Neuron (in vitro differentiated cells): ENCODE results near the gene HSPBAP1.

ENCODE experiments used
- H2AFZ ChIP-seq: one replicate; pipeline ENCODE4 v1.6.1; 2013; ENCODE audit warnings: low read depth, mild to moderate bottlenecking, inconsistent platforms, low read length, moderate library complexity
- H3K27me3 ChIP-seq: one replicate; pipeline ENCODE4 v1.6.1; 2013; ENCODE audit warnings: low read length; ENCODE audit not compliant: insufficient read depth
- H3K36me3 ChIP-seq: one replicate; pipeline ENCODE4 v1.6.1; 2013; ENCODE audit warnings: low read length; ENCODE audit not compliant: insufficient read depth
- H3K4me1 ChIP-seq: one replicate; pipeline ENCODE4 v1.6.1; 2013; ENCODE audit warnings: low read length; ENCODE audit not compliant: insufficient read depth
- H3K4me3 ChIP-seq: 2 replicates; pipeline ENCODE4 v1.5.1; 2013; ENCODE audit warnings: mild to moderate bottlenecking, low read length, moderate library complexity
- H3K9me3 ChIP-seq: one replicate; pipeline ENCODE4 v1.6.1; 2013; ENCODE audit warnings: low read length

HSPBAP1 gene, protein sequence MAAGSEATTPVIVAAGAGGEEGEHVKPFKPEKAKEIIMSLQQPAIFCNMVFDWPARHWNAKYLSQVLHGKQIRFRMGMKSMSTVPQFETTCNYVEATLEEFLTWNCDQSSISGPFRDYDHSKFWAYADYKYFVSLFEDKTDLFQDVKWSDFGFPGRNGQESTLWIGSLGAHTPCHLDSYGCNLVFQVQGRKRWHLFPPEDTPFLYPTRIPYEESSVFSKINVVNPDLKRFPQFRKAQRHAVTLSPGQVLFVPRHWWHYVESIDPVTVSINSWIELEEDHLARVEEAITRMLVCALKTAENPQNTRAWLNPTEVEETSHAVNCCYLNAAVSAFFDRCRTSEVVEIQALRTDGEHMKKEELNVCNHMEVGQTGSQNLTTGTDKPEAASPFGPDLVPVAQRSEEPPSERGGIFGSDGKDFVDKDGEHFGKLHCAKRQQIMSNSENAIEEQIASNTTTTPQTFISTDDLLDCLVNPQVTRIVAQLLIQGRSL

GRCh38 chr3:122793568-122794416, at the start of gene HSPBAP1:
TSS of gene HSPBAP1 (minus strand) at chr3:122793831. CDS start at chr3:122793680, 151 bp downstream.
- Histone ChIP-seq H3K9me3 (no peaks in the 10 kb centered on the region), H3K4me1 (peaks cover 19% of the 10 kb centered on the region), H2AFZ (peak within 1 kb of the TSS; percentile 33), H3K36me3 (no peaks in the 10 kb centered on the region), H3K27me3 (no peaks in the 10 kb centered on the region), H3K4me3 (peak within 1 kb of the TSS; percentile 51)

DNA sequence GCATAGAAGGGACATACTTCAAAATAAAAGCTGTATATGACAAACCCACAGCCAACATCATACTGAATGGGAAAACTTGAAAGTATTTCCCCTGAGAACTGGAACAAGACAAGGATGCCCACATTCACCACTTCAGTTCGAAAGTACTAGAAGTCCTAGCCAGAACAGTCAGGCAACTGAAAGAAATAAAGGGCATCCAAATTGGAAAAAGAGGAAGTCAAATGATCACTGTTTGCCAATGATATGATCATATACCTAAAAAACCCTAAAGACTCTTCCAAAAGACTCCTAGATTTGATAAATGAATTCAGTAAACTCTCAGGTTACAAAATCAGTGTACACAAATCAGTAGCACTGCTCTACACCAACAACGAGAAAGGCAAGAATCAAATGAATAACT, 42.0 kb upstream of the HSPBAP1 start:
- Histone ChIP-seq H3K9me3 (peaks cover 4% of the 10 kb centered on the region), H2AFZ (no peak overlapping the region), H3K4me1 (no peaks in the 10 kb centered on the region), H3K36me3 (peaks cover 18% of the 10 kb centered on the region), H3K27me3 (no peaks in the 10 kb centered on the region), H3K4me3 (no peak overlapping the region)

DNA sequence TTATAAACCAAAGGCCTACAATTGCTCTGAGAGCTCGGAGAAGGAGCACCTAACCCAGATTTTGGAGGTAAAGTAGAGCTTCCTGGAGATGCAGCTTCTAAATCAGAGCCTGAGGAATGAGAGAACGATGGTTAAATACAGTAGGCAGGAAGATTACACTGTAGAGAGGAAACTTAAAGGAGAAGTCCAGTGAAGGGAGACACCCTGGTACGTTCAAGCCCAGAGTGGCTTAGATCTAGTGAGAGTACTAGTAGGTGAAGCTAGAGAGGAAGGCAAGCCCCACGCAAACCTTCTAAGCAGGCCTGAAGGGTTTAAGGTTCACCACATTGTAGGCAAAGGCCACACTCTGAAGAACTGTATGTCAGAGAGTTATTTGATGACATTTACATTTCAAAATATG, 34.6 kb upstream of the HSPBAP1 start:
- no peak overlapping the region for H2AFZ ChIP-seq
- no peaks in the 10 kb centered on the region for H3K4me1 ChIP-seq
- no peak overlapping the region for H3K4me3 ChIP-seq
- peaks cover 22% of the 10 kb centered on the region for H3K36me3 ChIP-seq
- H3K27me3 ChIP-seq, result no peaks in the 10 kb centered on the region
- peaks cover 4% of the 10 kb centered on the region for H3K9me3 ChIP-seq

DNA sequence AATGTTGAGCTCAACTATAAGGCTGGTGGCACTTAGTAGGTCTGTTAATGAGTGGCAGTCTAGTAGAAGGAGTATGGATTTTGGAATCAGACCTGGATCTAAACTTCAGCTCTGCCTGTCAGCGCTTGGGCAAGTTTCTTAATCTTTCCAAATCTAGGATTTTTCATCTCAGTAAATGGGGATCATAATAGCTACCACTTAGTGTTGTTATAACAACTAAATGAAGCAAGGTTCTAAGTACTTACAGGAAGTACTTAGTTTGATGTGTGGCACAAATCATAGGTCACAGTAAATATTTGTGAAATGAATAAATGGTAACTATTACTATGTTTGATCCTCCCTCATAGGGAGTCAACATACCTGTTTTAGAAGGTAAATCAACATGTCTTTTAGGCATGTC, 32.6 kb upstream of the HSPBAP1 start:
- Histone ChIP-seq H3K4me1 (no peaks in the 10 kb centered on the region), H3K36me3 (peaks cover 16% of the 10 kb centered on the region), H2AFZ (no peak overlapping the region), H3K9me3 (peaks cover 4% of the 10 kb centered on the region), H3K4me3 (no peak overlapping the region), H3K27me3 (no peaks in the 10 kb centered on the region)

DNA sequence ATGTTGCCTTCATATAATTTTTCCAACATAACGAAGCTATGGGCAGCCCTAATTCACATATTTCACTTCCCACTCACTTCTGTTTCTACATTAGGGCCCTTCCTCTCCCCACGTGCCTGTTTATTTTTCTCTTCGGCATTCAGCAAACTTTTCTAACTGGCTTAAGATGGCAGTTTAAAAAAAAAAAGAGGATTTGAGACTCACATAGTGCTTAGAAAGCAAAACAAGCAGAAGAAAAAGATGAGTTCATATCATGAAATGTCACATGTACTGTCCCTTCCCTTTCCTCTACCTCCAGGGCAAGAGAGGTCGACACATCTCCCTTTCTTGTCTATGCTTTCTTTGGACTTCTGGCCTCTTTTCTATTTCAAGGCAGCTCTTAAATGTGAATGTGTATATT, 31.8 kb upstream of the HSPBAP1 start:
- no peak overlapping the region for H3K4me3 ChIP-seq
- H3K4me1 ChIP-seq, result no peaks in the 10 kb centered on the region
- H3K27me3 ChIP-seq, result no peaks in the 10 kb centered on the region
- peaks cover 4% of the 10 kb centered on the region for H3K9me3 ChIP-seq
- peaks cover 16% of the 10 kb centered on the region for H3K36me3 ChIP-seq
- H2AFZ ChIP-seq, result no peak overlapping the region

- Histone ChIP-seq H3K4me1 (no peaks in the 10 kb centered on the region), H3K36me3 (peaks cover 16% of the 10 kb centered on the region), H3K27me3 (no peaks in the 10 kb centered on the region), H2AFZ (no peak overlapping the region), H3K4me3 (no peak overlapping the region), H3K9me3 (peaks cover 4% of the 10 kb centered on the region)
Observed at GRCh38 chr3:122824465-122825381, 31.1 kb upstream of the HSPBAP1 start.

DNA sequence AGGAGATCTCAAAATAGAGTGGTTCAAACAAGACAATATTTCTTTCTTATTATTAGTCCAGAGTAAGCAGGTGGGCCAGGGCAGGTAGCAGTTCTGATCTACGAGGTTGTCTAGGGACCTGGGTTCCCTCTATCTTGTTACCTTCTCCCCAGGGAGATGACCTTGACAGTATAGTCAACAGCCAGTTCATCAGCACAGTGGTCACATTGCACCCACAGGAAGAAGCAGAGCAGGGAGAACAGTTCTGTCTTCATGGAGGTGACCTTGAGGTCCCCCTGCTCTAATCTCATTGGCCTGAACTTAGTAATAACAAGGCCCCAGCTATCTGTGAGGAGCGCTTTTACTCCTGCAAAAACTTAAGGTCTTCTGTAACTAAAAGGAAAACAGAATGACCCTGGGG, 23.0 kb upstream of the HSPBAP1 start:
- Histone ChIP-seq H3K36me3 (peaks cover 10% of the 10 kb centered on the region), H3K27me3 (no peaks in the 10 kb centered on the region), H3K4me1 (no peaks in the 10 kb centered on the region), H3K9me3 (no peaks in the 10 kb centered on the region), H3K4me3 (no peak overlapping the region), H2AFZ (no peak overlapping the region)

DNA sequence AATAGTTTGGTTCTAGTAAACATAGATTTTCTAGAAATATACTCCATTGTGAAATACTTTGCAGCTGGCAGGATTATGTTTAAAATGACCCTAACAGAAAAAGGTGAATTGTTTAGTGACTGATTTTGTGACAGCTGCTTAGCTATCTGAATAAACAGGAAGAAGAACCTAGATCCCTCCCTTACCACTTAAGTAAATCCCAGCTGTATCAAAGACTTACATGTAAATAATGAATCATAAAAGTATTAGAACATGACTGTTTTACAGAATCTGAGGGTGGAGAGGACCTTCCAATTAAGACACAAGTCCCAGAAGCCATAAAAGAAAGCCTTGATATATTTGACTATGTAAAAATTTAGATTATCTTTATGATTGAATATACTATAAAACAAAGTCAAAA, 17.1 kb upstream of the HSPBAP1 start:
- Histone ChIP-seq H3K9me3 (no peaks in the 10 kb centered on the region), H3K4me3 (no peak overlapping the region), H3K36me3 (peaks cover 14% of the 10 kb centered on the region), H2AFZ (no peak overlapping the region), H3K27me3 (no peaks in the 10 kb centered on the region), H3K4me1 (no peaks in the 10 kb centered on the region)

DNA sequence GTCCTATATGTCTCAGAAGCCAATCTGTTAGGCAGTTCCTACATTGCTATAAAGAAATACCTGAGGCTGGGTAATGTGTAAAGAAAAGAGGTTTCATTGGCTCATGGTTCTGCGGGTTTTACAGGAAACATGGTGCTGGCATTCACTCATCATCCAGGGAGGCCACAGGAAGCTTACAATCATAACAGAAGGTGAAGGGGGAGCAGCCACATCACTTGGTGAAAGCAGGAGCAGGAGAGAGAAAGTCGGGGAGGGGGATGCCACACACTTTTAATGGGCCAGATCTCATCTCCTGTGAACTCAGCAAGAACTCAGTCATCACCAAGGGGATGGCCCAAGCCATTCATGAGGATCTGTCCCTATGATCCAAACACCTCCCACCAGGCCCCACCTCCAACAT, 10.3 kb upstream of the HSPBAP1 start:
- Histone ChIP-seq H3K4me3 (no peak overlapping the region), H2AFZ (no peak overlapping the region), H3K9me3 (no peaks in the 10 kb centered on the region), H3K4me1 (no peaks in the 10 kb centered on the region), H3K27me3 (no peaks in the 10 kb centered on the region), H3K36me3 (peaks cover 10% of the 10 kb centered on the region)

DNA sequence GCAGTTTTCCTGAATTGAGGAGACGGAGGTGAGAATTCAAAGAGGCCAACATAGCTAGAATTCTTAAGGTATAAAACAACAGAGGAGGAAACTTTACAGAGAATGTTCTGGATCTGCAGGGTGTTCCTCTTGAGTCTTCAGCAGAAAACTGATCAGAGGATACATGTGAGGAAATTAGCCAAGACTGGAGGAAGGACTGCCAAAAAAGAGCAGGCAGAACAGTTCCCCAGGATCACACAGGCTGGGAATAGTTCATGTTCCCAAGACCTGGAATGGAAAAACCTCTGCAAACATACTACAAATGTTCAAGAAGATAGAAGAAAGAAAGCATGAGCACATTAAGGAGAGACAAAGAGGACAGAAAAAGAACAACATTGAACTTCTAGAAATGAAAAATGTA, 8.7 kb upstream of the HSPBAP1 start:
- no peaks in the 10 kb centered on the region for H3K9me3 ChIP-seq
- no peak overlapping the region for H3K4me3 ChIP-seq
- no peaks in the 10 kb centered on the region for H3K4me1 ChIP-seq
- no peaks in the 10 kb centered on the region for H3K36me3 ChIP-seq
- no peak overlapping the region for H2AFZ ChIP-seq
- no peaks in the 10 kb centered on the region for H3K27me3 ChIP-seq

DNA sequence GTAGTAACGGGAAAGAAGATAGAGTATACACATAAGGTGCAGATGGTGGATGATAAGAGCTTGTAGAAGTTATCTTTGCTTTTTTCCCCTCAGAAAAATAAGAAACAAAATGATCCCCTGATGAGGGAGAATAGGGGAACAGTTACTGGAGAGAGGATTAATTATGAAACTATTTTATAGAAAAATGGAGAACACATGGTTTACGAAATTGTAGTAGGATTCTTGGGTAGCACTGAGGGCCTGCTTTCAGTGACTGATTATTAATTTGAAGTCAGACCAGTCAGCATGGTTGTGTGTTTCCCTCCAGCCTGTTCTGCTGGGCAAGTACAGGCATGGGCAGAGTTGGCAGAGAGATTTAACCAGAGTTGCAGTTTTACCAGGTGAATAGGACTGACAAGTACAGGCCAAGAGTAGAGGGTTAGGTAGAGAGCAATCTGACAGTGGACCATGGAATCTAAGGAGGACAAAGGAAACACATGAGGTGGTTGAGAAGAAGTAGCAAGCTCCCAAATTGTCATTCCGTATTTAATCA, 7.1 kb upstream of the HSPBAP1 start:
- Histone ChIP-seq H3K4me1 (peaks cover 9% of the 10 kb centered on the region), H3K4me3 (no peak overlapping the region), H3K9me3 (no peaks in the 10 kb centered on the region), H3K27me3 (no peaks in the 10 kb centered on the region), H2AFZ (no peak overlapping the region), H3K36me3 (no peaks in the 10 kb centered on the region)

GRCh38 chr3:122800031-122800430, 6.4 kb upstream of the HSPBAP1 start:
- peaks cover 10% of the 10 kb centered on the region for H3K4me1 ChIP-seq
- no peaks in the 10 kb centered on the region for H3K9me3 ChIP-seq
- H3K27me3 ChIP-seq, result no peaks in the 10 kb centered on the region
- H3K36me3 ChIP-seq, result no peaks in the 10 kb centered on the region
- H2AFZ ChIP-seq, result no peak overlapping the region
- no peak overlapping the region for H3K4me3 ChIP-seq
